Hepatocyte (in vitro differentiated cells): ENCODE measurements around the gene EEPD1.

Source experiments
- EZH2 ChIP-seq: fragments of 200-600 bp; sonication (generic); IDR thresholded peaks from 2 replicates; pipeline ENCODE4 v1.6.1; 2016; ENCODE audit warnings: antibody characterized with exemption, mild to moderate bottlenecking, borderline replicate concordance
- TF ChIP-seq, protein P1 (sequence below): fragments of 200-600 bp; sonication (generic); IDR thresholded peaks from 2 replicates; pipeline ENCODE4 v1.5.1; 2016; ENCODE audit warnings: antibody characterized with exemption, mild to moderate bottlenecking; ENCODE audit not compliant: poor library complexity

DNA sequence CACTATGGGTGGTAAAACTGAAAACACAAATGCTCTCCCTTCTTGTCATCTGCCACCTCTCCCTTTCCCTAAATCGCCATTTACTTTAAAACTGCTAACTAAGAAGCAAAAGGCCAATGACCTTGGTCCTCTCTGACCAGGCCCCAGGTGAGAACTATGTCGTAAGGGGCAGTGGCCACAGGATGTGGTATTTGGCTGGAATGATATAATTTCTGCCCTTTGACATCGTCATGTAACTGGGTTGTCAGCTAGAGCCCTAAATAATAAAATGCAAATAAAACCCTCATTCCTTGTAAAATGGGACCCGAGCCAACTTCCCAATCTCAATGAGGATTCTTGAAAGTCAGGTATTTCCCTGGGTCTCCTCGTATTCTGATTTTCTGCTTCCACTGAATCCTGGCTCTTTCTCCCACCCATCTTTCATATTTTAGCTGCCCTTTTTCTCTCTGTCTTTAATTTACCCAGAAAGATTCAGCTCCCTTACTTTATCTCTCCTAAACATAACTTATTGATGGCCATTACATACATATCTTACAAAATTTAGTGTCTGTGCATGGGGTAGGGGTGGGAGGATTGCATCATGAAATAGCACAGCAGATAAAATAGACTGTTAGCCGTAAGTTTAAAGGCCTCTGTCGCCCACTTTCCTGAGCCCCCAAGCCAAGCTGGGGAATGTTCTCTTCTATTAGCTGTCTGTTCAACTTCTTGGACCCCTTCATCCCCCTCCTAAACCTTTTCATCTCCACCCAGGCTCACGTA lies 3.2 kb upstream of the EEPD1 start:
- no peak for TF ChIP-seq EZH2
- TF ChIP-seq, protein P1, sequence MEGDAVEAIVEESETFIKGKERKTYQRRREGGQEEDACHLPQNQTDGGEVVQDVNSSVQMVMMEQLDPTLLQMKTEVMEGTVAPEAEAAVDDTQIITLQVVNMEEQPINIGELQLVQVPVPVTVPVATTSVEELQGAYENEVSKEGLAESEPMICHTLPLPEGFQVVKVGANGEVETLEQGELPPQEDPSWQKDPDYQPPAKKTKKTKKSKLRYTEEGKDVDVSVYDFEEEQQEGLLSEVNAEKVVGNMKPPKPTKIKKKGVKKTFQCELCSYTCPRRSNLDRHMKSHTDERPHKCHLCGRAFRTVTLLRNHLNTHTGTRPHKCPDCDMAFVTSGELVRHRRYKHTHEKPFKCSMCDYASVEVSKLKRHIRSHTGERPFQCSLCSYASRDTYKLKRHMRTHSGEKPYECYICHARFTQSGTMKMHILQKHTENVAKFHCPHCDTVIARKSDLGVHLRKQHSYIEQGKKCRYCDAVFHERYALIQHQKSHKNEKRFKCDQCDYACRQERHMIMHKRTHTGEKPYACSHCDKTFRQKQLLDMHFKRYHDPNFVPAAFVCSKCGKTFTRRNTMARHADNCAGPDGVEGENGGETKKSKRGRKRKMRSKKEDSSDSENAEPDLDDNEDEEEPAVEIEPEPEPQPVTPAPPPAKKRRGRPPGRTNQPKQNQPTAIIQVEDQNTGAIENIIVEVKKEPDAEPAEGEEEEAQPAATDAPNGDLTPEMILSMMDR: no peak
